HCT116 (cell line): ENCODE data around the gene LARP1. TPM values are rescaled to one million over a fixed set of nuclear protein-coding genes. Genes with fewer than 3 reads are reported as not detected.

ENCODE experiments used
- ATAC-seq: fragments of 200-7000 bp; cut with Tn5 transposase; 2 replicates; pipeline ENCODE4 v1.9.1; 2020; ENCODE audit warnings: mild to moderate bottlenecking, moderate library complexity
- BruUV-seq: library from RNA; stranded (reverse); fragments of 400-500 nt; replicated peaks from 2 replicates; lab custom pipeline; 2021; lab: Mats Ljungman, UMichigan
- CTCF ChIA-PET: fragments of 300-600 bp; sonication (Branson Sonifier 250); formaldehyde crosslinking; loops from one replicate; lab custom pipeline; 2021; ENCODE audit warnings: antibody characterized with exemption; lab: Charles Lee
- POLR2A ChIA-PET: fragments of 300-600, 350-600 bp; sonication (Branson Sonifier 250); formaldehyde crosslinking; loops from one replicate; lab custom pipeline; 2021; ENCODE audit warnings: antibody characterized with exemption; lab: Charles Lee
- RAD21 ChIA-PET, 2 experiments: fragments of 300-600 bp; sonication (Branson Sonifier 250); formaldehyde crosslinking; loops; one replicate each; lab custom pipeline; 2023; ENCODE audit warnings: low total read pairs in 2 of 2; ENCODE audit not compliant: uncharacterized antibody in 2 of 2, unreplicated experiment in 2 of 2, low non-redundant PET in 1 of 2; lab: Charles Lee
- DNase-seq: peaks from one replicate; pipeline ENCODE4 v3.0.0-alpha.2; 2010; ENCODE audit warnings: low read depth, low spot score
- H2AFZ ChIP-seq: fragments of 200-600 bp; shearing (Covaris generic), sonication (generic); 2 replicates; pipeline ENCODE4 v1.6.1; 2017; ENCODE audit warnings: low read depth, mixed run types, mixed read lengths, antibody characterized with exemption, low read length; ENCODE audit not compliant: poor library complexity, severe bottlenecking
- H3K27ac ChIP-seq: 2 replicates; pipeline ENCODE4 v1.5.1; 2012; ENCODE audit warnings: low read depth, low read length
- H3K27me3 ChIP-seq: fragments of 200-600 bp; sonication (generic); 2 replicates; pipeline ENCODE4 v1.6.1; 2016; ENCODE audit warnings: mixed run types, low read length, mixed read lengths; ENCODE audit not compliant: insufficient read depth
- H3K36me3 ChIP-seq, 2 experiments: fragments of 200-500 bp in 1 of 2; fragments of 200-600 bp in 1 of 2; sonication (Bioruptor generic) in 1 of 2; sonication (generic) in 1 of 2; 2 replicates each; pipeline versions ENCODE4 v1.5.1 to v1.6.1; 2014 to 2016; ENCODE audit warnings: low read length in 2 of 2, inconsistent platforms in 1 of 2, mixed read lengths in 1 of 2, mixed run types in 1 of 2; ENCODE audit not compliant: insufficient read depth in 2 of 2, control insufficient read depth in 1 of 2
- H3K4me1 ChIP-seq, 2 experiments: fragments of 200-600 bp in 1 of 2; sonication (generic) in 1 of 2; 2 replicates each; pipeline versions ENCODE4 v1.5.1 to v1.6.1; 2012 to 2017; ENCODE audit warnings: low read length in 2 of 2, inconsistent platforms in 1 of 2, mild to moderate bottlenecking in 1 of 2, mixed read lengths in 1 of 2, mixed run types in 1 of 2, moderate library complexity in 1 of 2; ENCODE audit not compliant: insufficient read depth in 2 of 2, control insufficient read depth in 1 of 2
- H3K4me2 ChIP-seq: fragments of 200-600 bp; sonication (generic); 2 replicates; pipeline ENCODE4 v1.6.1; 2017; ENCODE audit warnings: mixed run types, low read length, mixed read lengths
- H3K4me3 ChIP-seq, 2 experiments: fragments of 200-600 bp in 1 of 2; sonication (generic) in 1 of 2; replicated peaks in 1 of 2; 2 replicates each; pipeline ENCODE4 v1.5.1; 2011 to 2016; ENCODE audit warnings: low read length in 2 of 2, control low read depth in 1 of 2, low read depth in 1 of 2, mild to moderate bottlenecking in 1 of 2, mixed read lengths in 1 of 2, mixed run types in 1 of 2
- H3K79me2 ChIP-seq: fragments of 200-600 bp; sonication (generic); 2 replicates; pipeline ENCODE4 v1.6.1; 2017; ENCODE audit warnings: mild to moderate bottlenecking, mixed run types, low read length, moderate library complexity, mixed read lengths; ENCODE audit not compliant: insufficient read depth
- H3K9ac ChIP-seq: fragments of 200-600 bp; sonication (generic); 2 replicates; pipeline ENCODE4 v1.6.1; 2016; ENCODE audit warnings: low read length, mixed read lengths
- H3K9me2 ChIP-seq: fragments of 200-600 bp; sonication (generic), shearing (Covaris generic); 2 replicates; pipeline ENCODE4 v1.6.1; 2017; ENCODE audit warnings: mixed run types, mild to moderate bottlenecking, moderate library complexity; ENCODE audit not compliant: insufficient read depth
- H3K9me3 ChIP-seq, 2 experiments: fragments of 200-500 bp in 1 of 2; fragments of 200-600 bp in 1 of 2; sonication (Bioruptor generic) in 1 of 2; sonication (generic) in 1 of 2; 2 replicates each; pipeline ENCODE4 v1.6.1; 2014 to 2017; ENCODE audit warnings: low read length in 2 of 2, mixed read lengths in 2 of 2, inconsistent platforms in 1 of 2, low read depth in 1 of 2, mild to moderate bottlenecking in 1 of 2, mixed run types in 1 of 2, moderate library complexity in 1 of 2; ENCODE audit not compliant: control insufficient read depth in 1 of 2, insufficient read depth in 1 of 2
- H4K20me1 ChIP-seq: fragments of 200-600 bp; sonication (generic), shearing (Covaris generic); 2 replicates; pipeline ENCODE4 v1.6.1; 2017; ENCODE audit warnings: mixed run types, mild to moderate bottlenecking, moderate library complexity; ENCODE audit not compliant: insufficient read depth
- CBX3 ChIP-seq: IDR thresholded peaks from 2 replicates; pipeline ENCODE4 v1.6.1; 2012; ENCODE audit warnings: low read depth
- EZH2 ChIP-seq: fragments of 200-600 bp; sonication (generic); IDR thresholded peaks from 2 replicates; pipeline ENCODE4 v1.6.1; 2017; ENCODE audit warnings: antibody characterized with exemption, mixed run types
- EZH2phosphoT487 ChIP-seq: fragments of 200-600 bp; IDR thresholded peaks from 2 replicates; pipeline ENCODE4 v1.6.1; 2018; ENCODE audit warnings: antibody characterized with exemption, borderline replicate concordance
- JUND ChIP-seq: IDR thresholded peaks from 2 replicates; pipeline ENCODE4 v1.6.1; 2012
- POLR2A ChIP-seq: IDR thresholded peaks from 2 replicates; pipeline ENCODE4 v1.7.0; 2011; ENCODE audit warnings: borderline replicate concordance; ENCODE audit not compliant: insufficient read depth, insufficient read length; ENCODE audit errors: extremely low read depth
- SIN3A ChIP-seq: IDR thresholded peaks from 2 replicates; pipeline ENCODE4 v1.6.1; 2012; ENCODE audit warnings: low read depth
- SP1 ChIP-seq: IDR thresholded peaks from 2 replicates; pipeline ENCODE4 v1.6.1; 2012; ENCODE audit warnings: low read depth
- YY1 ChIP-seq: IDR thresholded peaks from 2 replicates; pipeline ENCODE4 v1.6.1; 2011; ENCODE audit warnings: low read length, low read depth, moderate library complexity, mild to moderate bottlenecking; ENCODE audit not compliant: insufficient replicate concordance; ENCODE audit errors: extremely low read depth
- intact Hi-C: fragments of 100-400 bp; cut with micrococcal nuclease; formaldehyde crosslinking; loops from 2 replicates; pipeline ENCODE4 v1.10.0; 2022
- total RNA-seq: library from RNA; stranded (reverse); gene quantifications from one replicate; pipeline ENCODE4 v1.2.1, GENCODE V29; 2021; ENCODE audit not compliant: unreplicated experiment
- TF ChIP-seq, protein P1 (sequence below), 3 experiments: fragments of 200-600 bp in 1 of 3; sonication (generic) in 1 of 3; IDR thresholded peaks in 2 of 3; conservative IDR thresholded peaks in 1 of 3; 2 replicates each; pipeline ENCODE4 v1.5.1; 2012 to 2017; ENCODE audit warnings: low read depth in 2 of 3, low read length in 2 of 3, antibody characterized with exemption in 1 of 3, borderline replicate concordance in 1 of 3, control low read depth in 1 of 3, mild to moderate bottlenecking in 1 of 3, mixed read lengths in 1 of 3, mixed run types in 1 of 3, moderate library complexity in 1 of 3; ENCODE audit not compliant: insufficient read depth in 1 of 3
- TF ChIP-seq, protein P2 (sequence below): IDR thresholded peaks from 2 replicates; pipeline ENCODE4 v1.6.1; 2012

The LARP1 gene
- total RNA-seq, 1 experiment from 2014 or later: 201 TPM

DNA sequence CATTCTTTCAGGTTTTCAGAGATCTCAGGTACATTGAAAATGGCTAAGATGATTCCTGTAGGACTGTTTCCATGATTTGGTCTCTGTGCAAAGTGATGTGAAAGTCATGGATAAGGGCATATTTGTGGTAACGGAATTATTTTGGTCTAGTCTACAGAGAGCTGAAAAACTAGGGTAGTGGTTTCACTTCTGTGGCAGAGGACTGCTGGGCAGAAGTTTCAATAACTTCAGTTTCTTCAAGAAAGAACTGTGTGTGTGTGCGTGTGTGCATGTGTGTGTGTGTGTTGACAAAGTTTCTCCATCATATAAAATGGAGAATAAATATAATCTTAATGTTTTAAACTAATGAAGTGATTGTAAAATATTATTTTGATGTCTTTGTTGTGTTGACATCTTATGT, 107.6 kb downstream of the LARP1 start:
- no peak for DNase-seq
- POLR2A ChIA-PET: no interaction called here
- Histone ChIP-seq H3K9me2 (no peaks in the 10 kb centered on the region), H4K20me1 (no peaks in the 10 kb centered on the region), H3K27ac (no peak overlapping the region), H3K4me2 (no peak overlapping the region), H3K9ac (no peak overlapping the region), H3K4me1 (peaks cover 7 to 9% of the 10 kb centered on the region in 2 experiments), H2AFZ (no peak overlapping the region), H3K79me2 (peaks cover 56% of the 10 kb centered on the region), H3K4me3 (no peak overlapping the region), H3K27me3 (no peaks in the 10 kb centered on the region), H3K9me3 (no peaks in the 10 kb centered on the region), H3K36me3 (peaks cover 0 to 11% of the 10 kb centered on the region in 2 experiments; a peak in 1 of 4 replicates)
- CTCF ChIA-PET: no interaction called here
- intact Hi-C loops: no loop called here
- TF ChIP-seq POLR2A (no peak), SP1 (no peak)
- TF ChIP-seq, protein P1, sequence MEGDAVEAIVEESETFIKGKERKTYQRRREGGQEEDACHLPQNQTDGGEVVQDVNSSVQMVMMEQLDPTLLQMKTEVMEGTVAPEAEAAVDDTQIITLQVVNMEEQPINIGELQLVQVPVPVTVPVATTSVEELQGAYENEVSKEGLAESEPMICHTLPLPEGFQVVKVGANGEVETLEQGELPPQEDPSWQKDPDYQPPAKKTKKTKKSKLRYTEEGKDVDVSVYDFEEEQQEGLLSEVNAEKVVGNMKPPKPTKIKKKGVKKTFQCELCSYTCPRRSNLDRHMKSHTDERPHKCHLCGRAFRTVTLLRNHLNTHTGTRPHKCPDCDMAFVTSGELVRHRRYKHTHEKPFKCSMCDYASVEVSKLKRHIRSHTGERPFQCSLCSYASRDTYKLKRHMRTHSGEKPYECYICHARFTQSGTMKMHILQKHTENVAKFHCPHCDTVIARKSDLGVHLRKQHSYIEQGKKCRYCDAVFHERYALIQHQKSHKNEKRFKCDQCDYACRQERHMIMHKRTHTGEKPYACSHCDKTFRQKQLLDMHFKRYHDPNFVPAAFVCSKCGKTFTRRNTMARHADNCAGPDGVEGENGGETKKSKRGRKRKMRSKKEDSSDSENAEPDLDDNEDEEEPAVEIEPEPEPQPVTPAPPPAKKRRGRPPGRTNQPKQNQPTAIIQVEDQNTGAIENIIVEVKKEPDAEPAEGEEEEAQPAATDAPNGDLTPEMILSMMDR (IDR thresholded peaks at IDR 0.05 in 2 of 3, conservative IDR thresholded peaks at IDR 0.05 in 1 of 3; ENCODE audit: borderline replicate concordance in 1 of 3, insufficient read depth in 1 of 3, low read depth in 2 of 3, low read length in 2 of 3): no peak
- no peak for ATAC-seq
- no TSS peak for BruUV-seq
- RAD21 ChIA-PET: interaction anchor here in 1 of 2 experiments (0.5 kb wide), 1 partner anchor 212 kb away, joined by 4 read pairs; no protein-coding TSS in a partner anchor

DNA sequence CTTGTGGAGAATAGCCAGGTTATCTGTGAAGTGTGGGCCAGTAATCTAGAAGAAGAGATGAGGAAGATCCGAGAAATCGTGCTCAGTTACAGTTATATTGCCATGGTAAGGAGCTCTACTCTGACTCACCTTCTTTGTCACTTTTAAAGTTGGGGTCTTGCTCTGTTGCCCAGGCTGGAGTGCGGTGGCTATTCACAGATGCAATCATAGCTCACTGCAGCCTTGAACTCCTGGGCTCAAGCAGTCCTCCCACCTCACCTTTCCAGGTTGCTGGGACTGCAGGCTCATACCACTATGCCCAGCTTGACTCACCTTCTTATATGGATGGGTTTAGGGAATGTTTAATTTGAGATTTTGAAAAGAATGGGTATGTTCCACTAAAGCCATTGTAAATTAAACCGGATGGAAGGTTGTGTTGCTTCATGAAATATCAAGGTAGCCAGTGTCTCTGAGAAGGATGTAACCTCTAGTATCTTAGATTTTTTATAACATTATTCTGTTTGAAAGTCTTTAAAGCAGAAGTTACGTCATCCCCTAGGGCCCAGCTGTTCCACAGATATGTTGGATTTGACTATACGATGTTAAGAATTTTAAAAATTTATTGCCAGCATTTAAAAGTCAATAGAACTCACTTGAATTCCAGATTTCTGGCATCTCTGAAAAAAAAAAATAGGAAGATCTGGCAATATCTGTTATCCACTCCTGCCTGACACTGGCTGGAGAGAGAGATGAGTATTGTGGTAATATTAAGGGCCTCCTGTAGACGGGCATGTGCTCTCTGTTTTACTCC, 108.3 kb downstream of the LARP1 start:
- intact Hi-C loops: no loop called here
- Histone ChIP-seq H3K9ac (no peak overlapping the region), H3K4me3 (no peak overlapping the region), H3K9me2 (no peaks in the 10 kb centered on the region), H3K36me3 (peaks cover 0 to 11% of the 10 kb centered on the region in 2 experiments; a peak in 1 of 4 replicates), H4K20me1 (no peaks in the 10 kb centered on the region), H2AFZ (no peak overlapping the region), H3K9me3 (no peaks in the 10 kb centered on the region), H3K4me2 (no peak overlapping the region), H3K79me2 (peaks cover 55% of the 10 kb centered on the region), H3K27me3 (no peaks in the 10 kb centered on the region), H3K27ac (no peak overlapping the region), H3K4me1 (peaks cover 7 to 9% of the 10 kb centered on the region in 2 experiments)
- ChIA-PET CTCF (no interaction called here), POLR2A (no interaction called here), RAD21 (interaction anchor here in 1 of 2 experiments (0.5 kb wide), 1 partner anchor 213 kb away, joined by 4 read pairs; no protein-coding TSS in a partner anchor)
- TF ChIP-seq YY1 (no peak), JUND (no peak), CBX3 (no peak), EZH2phosphoT487 (no peak), SP1 (no peak), EZH2 (no peak), SIN3A (no peak)
- TF ChIP-seq, protein P2, sequence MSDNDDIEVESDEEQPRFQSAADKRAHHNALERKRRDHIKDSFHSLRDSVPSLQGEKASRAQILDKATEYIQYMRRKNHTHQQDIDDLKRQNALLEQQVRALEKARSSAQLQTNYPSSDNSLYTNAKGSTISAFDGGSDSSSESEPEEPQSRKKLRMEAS: no peak
- ATAC-seq (no peak), DNase-seq (no peak)
- no TSS peak for BruUV-seq
